Stimulated activated CD8-positive, alpha-beta memory T cell treated with anti-CD3 and anti-CD28 coated beads, Interleukin-2, amount 100 ng/mL, for 1 hour (primary cell): Measurements from ENCODE around the gene ZNF518A.

Experiments used
- DNase-seq, 2 donors: peaks; one replicate each; pipeline ENCODE4 v3.0.0-alpha.2; 2020; ENCODE audit warnings: low read depth in 2 of 2

ZNF518A gene, protein sequence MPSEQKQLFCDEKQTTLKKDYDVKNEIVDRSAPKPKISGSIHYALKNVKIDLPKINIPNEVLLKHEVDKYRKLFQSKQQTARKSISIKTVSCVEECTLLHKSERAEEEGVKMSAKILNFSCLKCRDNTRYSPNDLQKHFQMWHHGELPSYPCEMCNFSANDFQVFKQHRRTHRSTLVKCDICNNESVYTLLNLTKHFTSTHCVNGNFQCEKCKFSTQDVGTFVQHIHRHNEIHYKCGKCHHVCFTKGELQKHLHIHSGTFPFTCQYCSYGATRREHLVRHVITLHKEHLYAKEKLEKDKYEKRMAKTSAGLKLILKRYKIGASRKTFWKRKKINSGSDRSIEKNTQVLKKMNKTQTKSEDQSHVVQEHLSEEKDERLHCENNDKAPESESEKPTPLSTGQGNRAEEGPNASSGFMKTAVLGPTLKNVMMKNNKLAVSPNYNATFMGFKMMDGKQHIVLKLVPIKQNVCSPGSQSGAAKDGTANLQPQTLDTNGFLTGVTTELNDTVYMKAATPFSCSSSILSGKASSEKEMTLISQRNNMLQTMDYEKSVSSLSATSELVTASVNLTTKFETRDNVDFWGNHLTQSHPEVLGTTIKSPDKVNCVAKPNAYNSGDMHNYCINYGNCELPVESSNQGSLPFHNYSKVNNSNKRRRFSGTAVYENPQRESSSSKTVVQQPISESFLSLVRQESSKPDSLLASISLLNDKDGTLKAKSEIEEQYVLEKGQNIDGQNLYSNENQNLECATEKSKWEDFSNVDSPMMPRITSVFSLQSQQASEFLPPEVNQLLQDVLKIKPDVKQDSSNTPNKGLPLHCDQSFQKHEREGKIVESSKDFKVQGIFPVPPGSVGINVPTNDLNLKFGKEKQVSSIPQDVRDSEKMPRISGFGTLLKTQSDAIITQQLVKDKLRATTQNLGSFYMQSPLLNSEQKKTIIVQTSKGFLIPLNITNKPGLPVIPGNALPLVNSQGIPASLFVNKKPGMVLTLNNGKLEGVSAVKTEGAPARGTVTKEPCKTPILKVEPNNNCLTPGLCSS (N-terminal part only)

DNA sequence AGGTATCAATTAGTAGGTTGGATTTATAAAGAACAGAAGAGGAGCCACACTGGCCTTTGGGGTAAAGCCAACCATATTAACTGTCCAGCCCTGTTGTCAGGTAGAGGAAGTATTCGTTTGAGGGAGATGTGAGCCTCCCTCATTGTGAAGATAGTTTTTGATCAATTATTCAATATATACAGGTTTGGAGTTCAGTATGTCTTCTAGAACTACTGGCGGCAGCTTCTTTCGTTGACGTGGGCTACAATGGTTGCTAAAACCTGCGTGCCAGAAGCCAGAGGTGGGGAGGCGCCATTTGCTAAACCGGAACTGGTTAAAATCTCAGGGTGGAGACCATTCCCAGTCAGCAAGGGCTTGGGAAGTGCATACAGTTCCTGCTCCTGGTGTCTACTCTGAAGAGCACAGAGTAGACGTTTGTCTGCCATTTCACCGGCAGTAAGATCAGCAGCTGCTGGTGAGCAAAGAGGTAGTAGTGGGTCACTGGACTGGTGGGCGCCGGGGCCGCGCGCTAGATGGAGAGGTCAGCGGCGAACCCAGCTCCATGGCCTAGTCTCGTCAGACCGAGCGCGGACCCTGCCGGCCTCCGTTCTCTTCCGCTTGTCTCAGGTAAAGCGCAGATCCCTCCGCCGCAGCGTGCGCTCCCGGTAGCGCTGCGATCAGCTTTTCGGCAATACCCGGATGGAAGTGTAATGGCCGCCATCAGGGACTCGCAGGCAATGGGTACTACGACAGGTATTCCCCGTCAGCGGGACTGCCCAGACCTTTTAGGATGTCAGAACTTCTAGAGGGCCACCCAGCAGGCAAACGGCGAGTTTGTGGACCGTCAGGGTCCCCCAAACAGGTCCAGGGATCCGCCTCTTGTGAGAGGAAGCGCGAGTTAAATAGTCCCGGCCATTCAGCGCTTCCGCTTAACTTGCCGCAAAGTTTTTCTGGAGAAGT, at the start of gene ZNF518A:
ZNF518A (plus strand) TSS at position 911 of the 939 bp plus-strand sequence. CDS start 26,026 bp downstream, outside the sequence.
- DNase-seq: peak; percentile 71 to 84

DNA sequence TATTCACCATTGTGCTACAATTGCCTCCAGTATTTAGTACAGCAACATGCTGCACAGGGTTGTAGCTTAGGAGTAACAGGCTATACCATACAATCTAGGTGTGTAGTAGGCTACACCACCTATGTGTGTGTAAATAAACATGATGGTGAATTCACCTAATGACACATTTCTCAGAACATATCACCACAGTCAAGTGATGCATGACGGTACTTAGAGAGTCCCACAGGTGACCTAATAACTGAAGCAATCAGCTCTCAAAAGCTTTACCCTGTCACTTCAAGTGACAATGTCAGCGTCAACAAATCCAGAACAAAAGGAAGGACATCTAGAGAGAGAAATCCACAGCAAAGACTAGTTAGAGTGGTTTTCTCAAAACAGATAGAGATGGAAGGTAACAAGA, 47.9 kb upstream of the ZNF518A start:
- no peak for DNase-seq

DNA sequence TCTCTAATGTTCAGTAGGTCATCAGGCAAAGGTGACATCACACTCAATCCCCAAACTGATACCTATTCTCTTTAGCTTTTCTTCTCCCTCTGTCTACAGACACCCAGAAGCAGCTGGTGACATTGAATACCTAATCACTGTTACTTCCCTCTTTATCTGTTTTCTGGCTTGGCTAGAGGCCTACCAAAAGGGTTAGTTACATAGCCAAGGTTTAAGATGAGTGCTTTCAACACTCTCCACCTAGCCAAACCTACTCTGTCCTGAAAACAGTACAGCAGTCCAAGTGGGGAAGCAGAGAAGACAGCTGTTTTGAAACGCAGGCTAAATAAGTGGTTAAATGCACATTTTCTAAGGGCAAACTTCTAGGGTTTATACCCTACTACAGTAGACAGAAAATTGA, 47.3 kb upstream of the ZNF518A start:
- no peak for DNase-seq

DNA sequence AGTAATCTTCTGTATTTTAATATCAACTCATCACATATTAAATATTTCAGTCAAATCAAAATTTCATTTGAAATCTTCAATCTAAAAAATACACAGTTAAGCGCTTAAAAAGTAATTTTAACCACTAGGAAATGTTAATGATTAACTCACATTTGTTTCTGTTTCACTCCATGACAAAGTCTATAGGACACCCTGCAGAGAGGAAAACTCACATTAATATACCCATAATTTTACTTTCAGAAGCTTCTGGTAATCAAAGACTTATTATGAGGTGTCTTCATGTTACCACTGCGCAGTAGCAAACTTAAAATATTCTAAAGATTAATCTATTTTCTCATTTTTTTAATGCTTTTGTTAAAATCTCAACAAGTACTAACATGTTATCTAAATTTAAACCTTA, 41.0 kb upstream of the ZNF518A start:
- DNase-seq: no peak

DNA sequence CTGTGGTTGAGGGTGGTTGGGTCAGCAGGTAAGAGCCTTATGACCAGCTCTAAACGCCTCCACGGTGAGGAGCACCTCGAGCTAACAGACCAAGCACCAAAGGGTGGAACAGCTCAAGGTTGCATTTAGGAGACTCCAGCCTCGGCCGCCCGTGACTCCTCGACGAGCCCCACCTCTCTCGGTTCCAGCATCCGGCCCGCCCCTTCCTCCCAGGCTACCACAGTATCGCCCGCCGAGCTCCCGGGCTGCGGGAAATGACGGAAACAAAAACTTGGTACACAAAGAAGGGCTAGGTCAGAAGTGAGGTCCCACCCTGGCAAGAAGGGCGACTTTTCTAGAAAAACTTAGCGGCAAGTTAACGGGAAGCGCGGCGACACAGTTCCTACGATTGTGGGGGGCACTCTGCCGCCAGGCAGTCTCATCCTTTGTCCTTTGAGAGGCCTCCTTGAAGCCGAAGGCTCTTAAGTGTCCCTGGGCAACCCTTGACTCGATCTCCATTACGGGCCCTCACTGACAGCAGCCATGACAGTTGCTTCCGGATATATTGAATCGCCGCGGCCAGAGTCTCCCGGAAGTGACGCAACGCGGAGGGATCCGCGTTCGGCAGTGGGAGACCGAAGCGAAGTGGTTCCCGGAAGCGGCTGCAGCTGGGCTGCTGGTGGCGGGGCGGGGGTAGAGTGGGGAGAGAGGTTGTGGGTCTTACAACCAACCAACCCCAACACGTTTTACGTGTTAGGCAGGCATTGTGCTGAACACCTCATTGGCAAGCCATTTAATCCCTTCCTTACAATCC, 40.2 kb upstream of the ZNF518A start:
- DNase-seq: peak; percentile 82 to 86

DNA sequence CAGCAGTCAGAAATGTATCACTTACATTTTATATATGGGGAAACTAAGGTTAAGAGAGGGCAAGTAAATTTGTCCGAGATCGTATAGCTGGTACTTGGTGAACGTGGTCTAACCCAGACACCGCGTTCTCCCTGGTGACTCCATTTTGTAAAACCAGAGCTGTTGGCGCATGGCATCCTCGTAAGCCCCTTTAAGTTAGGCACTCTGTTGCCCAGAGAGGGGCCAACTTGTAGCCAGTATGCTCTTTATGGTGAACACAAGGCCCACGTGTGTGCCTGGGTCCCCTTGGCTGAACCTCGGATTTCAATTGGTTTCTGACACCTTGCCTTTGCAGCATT, 39.7 kb upstream of the ZNF518A start:
- DNase-seq: no peak

DNA sequence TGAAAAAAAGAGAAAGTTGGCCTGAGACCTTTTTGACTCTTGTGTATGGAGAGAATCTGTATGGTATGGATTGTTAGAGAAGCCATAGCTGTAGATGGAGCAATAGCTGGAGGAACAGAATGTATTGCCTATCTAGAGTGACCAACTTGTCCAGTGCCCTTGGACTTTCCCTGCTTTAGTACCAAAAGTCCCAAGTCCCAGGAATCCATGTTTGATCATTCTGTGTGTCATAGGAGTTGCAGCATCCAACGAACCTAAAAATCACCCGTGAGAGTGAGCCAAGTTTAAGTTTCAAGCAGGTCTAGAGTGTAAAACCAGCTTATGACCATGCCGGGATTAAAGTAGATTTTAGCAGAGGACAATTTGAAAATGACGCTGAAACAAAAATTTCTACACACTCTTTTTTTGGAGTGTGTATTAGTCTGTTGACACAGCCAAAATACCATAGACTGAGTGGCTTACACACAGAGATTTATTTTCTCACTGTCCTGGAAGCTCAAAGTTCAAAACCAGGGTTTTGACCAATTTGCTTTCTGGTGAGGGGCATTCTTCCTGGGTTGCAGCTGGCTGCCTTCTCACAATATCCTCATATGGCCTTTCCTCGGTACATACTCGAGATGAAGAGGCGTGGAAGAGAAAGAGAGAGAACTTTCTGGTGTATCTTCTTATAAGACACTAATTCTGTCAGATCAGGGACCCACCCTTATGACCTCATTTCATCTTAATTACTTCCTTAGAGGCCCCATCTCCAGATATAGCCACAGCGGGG, 36.9 kb upstream of the ZNF518A start:
- DNase-seq: no peak

DNA sequence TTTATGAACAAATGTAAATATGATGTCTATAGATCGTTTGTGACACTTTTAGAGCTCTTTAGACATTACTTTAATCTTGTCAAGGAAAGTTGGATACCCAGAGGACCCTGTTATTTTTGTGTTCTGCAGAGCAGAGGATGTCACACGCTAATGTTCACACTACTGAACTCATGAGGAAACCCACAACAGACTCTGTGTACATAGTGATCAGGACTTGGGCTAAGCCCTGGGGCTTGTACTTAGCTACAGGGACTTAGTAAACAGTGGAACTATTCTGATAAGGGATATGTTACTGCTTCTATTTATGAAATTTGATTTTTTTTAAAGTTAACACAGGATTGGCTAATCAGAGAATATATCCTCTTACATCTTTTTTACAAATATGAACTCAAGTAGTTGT, 36.1 kb upstream of the ZNF518A start:
- no peak for DNase-seq

DNA sequence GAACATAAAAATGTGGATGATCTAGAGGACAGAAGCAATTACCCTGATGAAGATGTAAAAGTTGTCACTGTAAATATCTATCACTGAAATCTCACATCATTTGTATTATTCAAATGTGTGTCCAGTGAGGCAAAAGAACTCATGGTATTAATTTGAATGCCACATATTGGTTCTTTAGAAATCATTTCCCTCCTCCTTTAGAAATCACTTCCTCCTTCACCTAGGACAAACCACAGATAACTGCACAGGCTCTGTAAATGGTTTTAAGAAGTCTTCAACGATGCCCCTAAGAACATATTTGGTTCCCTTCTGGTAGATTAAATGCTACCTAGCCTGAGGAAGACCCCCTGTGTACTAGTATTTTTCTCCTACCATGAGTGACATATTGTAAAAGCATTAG, 33.1 kb upstream of the ZNF518A start:
- DNase-seq: no peak

DNA sequence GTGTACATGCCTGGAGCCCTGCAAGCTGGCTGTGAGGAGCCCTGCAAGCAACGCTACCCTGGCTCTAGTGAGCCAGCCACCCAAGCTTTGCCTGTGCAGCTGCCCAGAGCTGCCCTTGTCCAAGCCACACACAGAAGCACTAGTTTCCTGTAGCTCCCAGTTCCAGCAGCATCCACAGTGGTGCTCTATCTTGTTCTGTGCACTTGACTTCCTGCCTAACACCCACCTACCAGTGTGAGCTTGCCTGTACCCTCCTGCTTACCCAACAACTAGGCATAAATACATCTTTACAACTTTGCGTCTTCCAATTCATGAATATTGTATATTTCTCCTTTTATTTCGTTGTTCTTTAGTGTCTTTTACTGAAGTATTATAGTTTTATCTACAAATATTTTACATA, 32.2 kb upstream of the ZNF518A start:
- no peak for DNase-seq

DNA sequence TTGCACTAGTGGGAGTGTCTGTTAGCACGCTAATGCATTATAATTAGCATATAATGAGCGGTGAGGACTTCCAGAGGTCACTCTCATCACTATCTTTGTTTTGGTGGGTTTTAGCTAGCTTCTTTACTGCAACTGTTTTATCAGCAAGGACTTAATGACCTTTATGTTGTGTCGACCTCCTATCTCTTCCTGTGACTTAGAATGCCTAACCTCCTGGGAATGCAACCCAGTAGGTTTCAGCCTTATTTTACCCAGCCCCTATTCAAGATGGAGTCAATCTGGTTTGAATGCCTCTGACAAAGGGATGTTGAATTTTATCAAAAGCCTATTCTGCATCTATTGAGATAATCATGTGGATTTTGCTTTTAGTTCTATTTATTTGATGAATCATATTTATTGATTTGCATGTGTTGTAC, 22.5 kb upstream of the ZNF518A start:
- no peak for DNase-seq

DNA sequence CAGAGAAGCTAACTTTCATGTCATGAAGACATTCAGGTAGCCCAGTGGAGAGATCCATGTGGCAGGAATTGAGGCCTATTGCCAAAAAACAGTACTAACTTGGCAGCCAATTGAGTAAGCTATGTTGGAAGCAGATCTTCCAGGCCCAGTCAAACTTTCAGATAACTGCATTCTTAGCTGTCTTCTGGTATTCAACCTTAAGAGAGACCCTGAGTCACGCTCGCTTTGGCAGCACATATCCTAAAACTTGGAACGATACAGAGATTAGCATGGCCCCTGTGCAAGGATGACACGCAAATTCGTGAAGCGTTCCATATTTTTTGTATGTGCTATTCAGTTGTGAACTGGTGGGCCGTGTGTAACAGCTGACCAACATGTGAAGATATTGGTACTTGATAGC, 17.6 kb upstream of the ZNF518A start:
- DNase-seq: no peak

DNA sequence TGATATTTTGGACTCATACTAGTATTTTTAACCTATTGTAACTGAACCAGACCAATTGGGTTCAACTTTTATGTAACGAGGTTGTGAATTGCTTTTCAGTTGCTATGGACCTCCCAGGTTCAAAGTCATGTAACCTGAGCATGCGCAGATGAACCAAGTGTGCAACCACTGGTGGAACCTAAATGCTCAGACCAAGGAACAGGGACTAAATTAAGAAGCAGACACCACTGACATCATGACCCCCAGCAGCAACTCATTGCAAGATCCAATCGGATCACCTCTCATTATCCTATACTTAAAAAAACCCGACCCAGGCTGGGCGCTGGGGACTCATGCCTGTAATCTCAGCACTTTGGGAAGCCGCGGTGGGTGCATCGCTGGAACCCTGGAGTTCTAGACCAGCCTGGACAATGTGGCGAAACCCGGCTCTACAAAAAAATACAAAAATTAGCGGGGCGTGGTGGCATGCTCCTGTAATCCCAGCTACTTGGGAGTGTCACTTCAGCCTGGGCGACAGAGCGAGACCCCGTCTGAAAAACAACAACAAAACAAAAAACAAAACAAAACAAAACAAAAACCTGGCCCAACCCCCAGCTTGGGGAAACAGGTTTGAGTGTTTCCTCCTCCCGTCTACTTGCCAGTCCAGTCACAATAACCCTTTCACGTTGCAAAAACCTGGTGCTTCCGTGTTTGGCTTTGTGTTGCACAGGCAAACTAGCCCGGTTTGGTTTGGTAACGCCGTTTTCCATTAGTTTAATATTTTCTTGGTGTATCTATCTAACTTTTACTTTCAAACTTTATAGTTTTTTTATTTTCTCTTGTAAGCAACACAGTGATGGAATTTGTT, 11.3 kb upstream of the ZNF518A start:
- no peak for DNase-seq

DNA sequence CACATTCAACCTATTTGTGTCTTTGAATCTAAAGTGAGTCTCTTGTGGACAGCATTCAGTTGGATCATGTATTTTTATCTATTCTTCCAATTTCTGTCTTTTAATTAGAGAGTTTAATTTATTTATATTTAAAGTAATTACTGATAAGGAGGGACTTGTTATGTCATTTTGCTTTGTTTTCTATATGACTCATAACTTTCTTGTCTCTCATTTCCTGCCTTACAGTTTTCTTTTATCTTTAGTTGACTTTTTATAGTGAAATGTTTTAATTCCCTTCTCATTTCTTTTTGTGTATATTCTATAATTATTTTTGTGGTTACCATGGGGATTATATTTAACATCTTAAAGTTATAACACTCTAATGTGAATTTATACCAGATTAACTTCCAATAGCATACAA, 7.3 kb upstream of the ZNF518A start:
- no peak for DNase-seq

DNA sequence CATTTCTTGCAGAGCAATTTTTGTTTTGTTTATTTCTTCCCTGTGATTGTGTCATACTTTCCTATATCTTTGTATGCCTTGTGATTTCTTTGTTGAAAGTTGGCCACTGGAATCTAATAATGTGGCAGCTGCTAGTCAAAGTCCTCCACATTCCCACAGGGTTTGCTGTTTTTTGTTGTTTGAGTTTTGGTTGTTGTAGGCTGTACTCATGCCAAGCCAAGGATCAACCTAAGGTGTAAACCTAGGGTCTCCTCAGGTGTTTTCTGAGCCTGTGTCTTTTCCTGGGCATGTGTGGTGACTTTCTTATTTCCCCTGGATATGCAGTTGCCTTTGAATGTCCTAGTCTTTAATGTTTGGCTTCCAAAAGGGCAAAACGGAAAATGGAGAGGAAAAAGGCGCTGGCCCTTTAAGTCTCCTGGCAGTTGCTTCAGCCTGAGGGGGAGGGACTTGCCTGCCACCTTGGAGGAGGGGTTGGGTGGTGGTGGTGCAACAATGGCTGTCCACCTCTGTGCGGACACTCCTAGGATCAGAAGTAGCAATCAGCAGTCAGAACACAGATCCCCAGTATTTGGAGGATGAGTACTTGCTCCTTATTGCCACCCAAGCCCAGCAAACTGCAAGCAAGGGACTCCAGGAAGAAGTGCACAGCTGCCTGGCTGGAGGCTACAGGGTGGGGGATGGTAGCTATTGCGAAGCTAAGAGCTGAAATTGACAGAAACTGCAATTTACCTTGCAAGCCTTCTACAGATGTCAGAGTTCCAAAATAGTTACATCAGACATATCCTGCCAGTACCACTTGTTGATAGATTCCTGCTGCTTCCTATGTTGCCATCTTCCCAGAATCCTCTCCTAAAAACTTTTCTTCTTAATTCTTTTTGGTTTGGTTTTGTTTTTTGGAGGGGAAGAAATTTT, 5.6 kb upstream of the ZNF518A start:
- no peak for DNase-seq

DNA sequence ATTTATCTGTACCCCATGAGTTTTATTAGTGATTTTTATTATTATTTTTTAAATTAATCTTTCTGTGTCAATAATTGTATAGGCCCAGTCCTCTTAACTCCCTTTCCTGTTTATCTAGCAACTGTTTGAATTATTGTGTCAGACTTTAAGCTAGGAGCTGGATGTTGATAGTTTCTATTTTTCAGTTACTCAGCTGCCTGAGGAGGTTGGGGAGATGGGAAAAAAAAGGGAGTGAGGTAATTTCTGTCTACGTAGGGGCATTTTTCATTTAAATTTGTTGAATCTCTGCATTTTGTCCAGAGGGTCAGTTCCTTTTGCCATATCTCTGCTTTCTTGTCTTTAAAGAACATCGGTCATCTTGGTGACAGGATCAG, 5.0 kb upstream of the ZNF518A start:
- no peak for DNase-seq

DNA sequence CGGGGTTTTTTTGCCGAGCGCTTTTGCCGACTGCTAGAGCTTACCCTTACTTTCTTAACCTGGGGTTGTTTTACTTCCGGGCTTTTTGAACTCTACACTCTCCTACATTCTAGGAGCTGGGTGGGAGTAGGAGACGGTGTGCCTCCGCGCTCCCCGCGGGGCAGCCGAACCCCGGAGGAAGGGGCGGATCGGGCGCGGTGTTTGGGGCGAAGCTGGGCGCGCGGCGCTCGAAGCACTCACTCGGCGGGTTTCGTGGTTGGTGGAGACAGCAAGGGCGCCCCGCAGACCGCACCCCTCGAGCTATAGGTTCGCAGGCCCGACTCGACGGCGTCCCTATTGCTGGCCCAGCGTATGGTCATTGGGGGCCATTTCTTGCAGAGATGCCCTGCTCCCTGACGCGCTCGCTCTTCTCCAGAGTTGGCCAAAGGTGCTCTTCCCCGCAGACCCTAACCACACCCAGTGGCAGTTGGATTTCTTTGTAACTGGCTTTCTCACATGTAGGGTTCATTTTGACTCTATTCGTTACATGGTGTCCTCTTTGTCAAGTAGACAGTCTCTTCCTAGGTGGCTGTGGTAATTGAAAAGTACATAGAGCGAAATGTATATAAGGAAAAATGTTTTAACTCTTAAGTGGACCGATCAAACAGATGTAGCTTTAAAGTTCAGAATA, 364 bp downstream of the ZNF518A start:
- DNase-seq: peak; percentile 39 to 56
